Hypothalamus (tissue), 51 donors: ENCODE data around the gene STK10.
"Not testable (repeated sequence)": the region's sequence is repeated elsewhere in the genome, so short reads cannot be mapped to it uniquely, and the experiment has no call there.

Experiments
- DNase-seq, 51 donors: peaks; one replicate each; lab custom pipeline; 2025; lab: John Stamatoyannopoulos, UW

The STK10 gene

GRCh38 chr5:172031894-172032461, 156.0 kb downstream of the STK10 start:
- no peak for DNase-seq

GRCh38 chr5:172029876-172030275, 158.1 kb downstream of the STK10 start:
- DNase-seq = no peak

- DNase-seq = no peak
Observed at GRCh38 chr5:172028167-172028566, 159.9 kb downstream of the STK10 start.

GRCh38 chr5:172020110-172020786, 167.8 kb downstream of the STK10 start:
- not testable (repeated sequence) for DNase-seq

- DNase-seq = no peak
Observed at GRCh38 chr5:172015346-172015745, 172.7 kb downstream of the STK10 start.

- no peak for DNase-seq
Observed at GRCh38 chr5:172010278-172010677, 177.7 kb downstream of the STK10 start.

GRCh38 chr5:172009536-172010270, 178.3 kb downstream of the STK10 start:
- no peak for DNase-seq

- no peak for DNase-seq
Observed at GRCh38 chr5:172008689-172009141, 179.3 kb downstream of the STK10 start.

- DNase-seq = no peak
Observed at GRCh38 chr5:172008111-172008455, 179.9 kb downstream of the STK10 start.

GRCh38 chr5:172007175-172008110, 180.6 kb downstream of the STK10 start:
- peak in 9 of 51 donors; percentile 26 to 51 (median 38) for DNase-seq

- peak; percentile 78 to 99 (median 95) for DNase-seq
Observed at GRCh38 chr5:172006321-172007174, 181.5 kb downstream of the STK10 start, which contains the start of gene FBXW11. Gene FBXW11, minus strand, starts transcription at chr5:172006638. Its CDS starts 136 bp downstream, at chr5:172006502.

GRCh38 chr5:172005708-172006320, 182.2 kb downstream of the STK10 start:
- peak in 29 of 51 donors; percentile 5 to 67 (median 35) for DNase-seq

- DNase-seq = no peak
Observed at GRCh38 chr5:172004824-172005237, 183.2 kb downstream of the STK10 start.

- no peak for DNase-seq
Observed at GRCh38 chr5:172003746-172004145, 184.3 kb downstream of the STK10 start.

GRCh38 chr5:172002840-172003512, 185.0 kb downstream of the STK10 start:
- no peak for DNase-seq

GRCh38 chr5:172002310-172002709, 185.7 kb downstream of the STK10 start:
- DNase-seq = no peak

GRCh38 chr5:171999877-172000276, 188.1 kb downstream of the STK10 start:
- no peak for DNase-seq

- DNase-seq = no peak
Observed at GRCh38 chr5:171999100-171999499, 188.9 kb downstream of the STK10 start.

- DNase-seq = no peak
Observed at GRCh38 chr5:171997011-171997410, 191.0 kb downstream of the STK10 start.
